Tibial artery (tissue), 4 donors: ENCODE results near the gene FRMD4A.

ENCODE experiments used
- DNase-seq, 2 donors: peaks; one replicate each; pipeline ENCODE4 v3.0.0-alpha.2; 2019
- H3K27ac ChIP-seq, 2 donors: fragments of 200-600 bp; sonication (generic) in 1 of 2; 1 replicate in 1 of 2; 2 replicates in 1 of 2; pipeline ENCODE4 v1.5.1; 2018 to 2019; ENCODE audit warnings: mild to moderate bottlenecking in 1 of 2
- H3K27me3 ChIP-seq, 2 donors: fragments of 200-600 bp; sonication (generic) in 1 of 2; one replicate each; pipeline versions ENCODE4 v1.5.1 to v1.6.0; 2016 to 2019
- H3K36me3 ChIP-seq, 3 donors: fragments of 200-600 bp; sonication (generic) in 2 of 3; one replicate each; pipeline ENCODE4 v1.5.1; 2016 to 2019; ENCODE audit warnings: mild to moderate bottlenecking in 2 of 3
- H3K4me1 ChIP-seq, 4 donors: fragments of 200-600 bp; sonication (generic) in 2 of 4; 1 replicate in 3 of 4; 2 replicates in 1 of 4; pipeline ENCODE4 v1.5.1; 2016 to 2019
- H3K4me3 ChIP-seq, 2 donors: fragments of 200-600 bp; sonication (generic) in 1 of 2; 1 replicate in 1 of 2; 2 replicates in 1 of 2; pipeline ENCODE4 v1.5.1; 2018 to 2019; ENCODE audit warnings: mild to moderate bottlenecking in 2 of 2
- H3K9me3 ChIP-seq, 3 donors: fragments of 200-600 bp; sonication (generic) in 1 of 3; one replicate each; pipeline ENCODE4 v1.5.1; 2016 to 2019
- intact Hi-C: fragments of 100-400 bp; cut with DNase I; formaldehyde crosslinking; loops from one replicate; pipeline ENCODE4 v1.15.0; 2023; ENCODE audit warnings: low total_unique reads
- TF ChIP-seq, protein P1 (sequence below), 2 experiments: fragments of 200-600 bp in 1 of 2; fragments of 450-650 bp in 1 of 2; IDR thresholded peaks; one replicate each; pipeline ENCODE4 v1.5.1; 2017 to 2019; ENCODE audit warnings: antibody characterized with exemption in 2 of 2, mild to moderate bottlenecking in 1 of 2, moderate library complexity in 1 of 2

FRMD4A gene

DNA sequence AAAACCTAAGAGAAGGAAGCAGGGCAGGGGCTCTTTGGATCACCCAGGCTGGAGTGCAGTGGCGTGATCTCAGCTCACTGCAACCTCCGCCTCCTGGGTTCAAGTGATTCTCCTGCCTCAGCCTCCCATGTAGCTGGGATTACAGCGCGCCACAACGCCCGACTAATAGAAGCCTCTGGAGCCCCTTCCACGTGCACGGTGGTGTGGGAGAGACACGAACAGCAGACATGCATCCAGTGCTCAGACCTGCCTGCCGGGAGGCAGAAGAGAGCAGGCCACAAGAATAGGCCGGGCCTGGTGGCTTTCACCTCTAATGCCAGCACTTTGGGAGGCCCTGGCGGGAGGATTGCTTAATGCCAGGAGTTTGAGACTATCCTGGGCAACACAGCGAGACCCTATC, 647.7 kb downstream of the FRMD4A start:
- Histone ChIP-seq H3K27ac (peak overlapping the region in 1 of 2 donors; percentile 76), H3K27me3 (no peaks in the 10 kb centered on the region), H3K4me1 (peaks cover 0 to 42% (median 32%) of the 10 kb centered on the region in 4 donors), H3K36me3 (peaks cover 0 to 20% (median 0%) of the 10 kb centered on the region in 3 donors), H3K4me3 (no peak overlapping the region), H3K9me3 (no peaks in the 10 kb centered on the region)
- DNase-seq, result no peak
- intact Hi-C loops, result no loop called here
- TF ChIP-seq, protein P1, sequence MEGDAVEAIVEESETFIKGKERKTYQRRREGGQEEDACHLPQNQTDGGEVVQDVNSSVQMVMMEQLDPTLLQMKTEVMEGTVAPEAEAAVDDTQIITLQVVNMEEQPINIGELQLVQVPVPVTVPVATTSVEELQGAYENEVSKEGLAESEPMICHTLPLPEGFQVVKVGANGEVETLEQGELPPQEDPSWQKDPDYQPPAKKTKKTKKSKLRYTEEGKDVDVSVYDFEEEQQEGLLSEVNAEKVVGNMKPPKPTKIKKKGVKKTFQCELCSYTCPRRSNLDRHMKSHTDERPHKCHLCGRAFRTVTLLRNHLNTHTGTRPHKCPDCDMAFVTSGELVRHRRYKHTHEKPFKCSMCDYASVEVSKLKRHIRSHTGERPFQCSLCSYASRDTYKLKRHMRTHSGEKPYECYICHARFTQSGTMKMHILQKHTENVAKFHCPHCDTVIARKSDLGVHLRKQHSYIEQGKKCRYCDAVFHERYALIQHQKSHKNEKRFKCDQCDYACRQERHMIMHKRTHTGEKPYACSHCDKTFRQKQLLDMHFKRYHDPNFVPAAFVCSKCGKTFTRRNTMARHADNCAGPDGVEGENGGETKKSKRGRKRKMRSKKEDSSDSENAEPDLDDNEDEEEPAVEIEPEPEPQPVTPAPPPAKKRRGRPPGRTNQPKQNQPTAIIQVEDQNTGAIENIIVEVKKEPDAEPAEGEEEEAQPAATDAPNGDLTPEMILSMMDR (IDR thresholded peaks at IDR 0.05), result no peak

DNA sequence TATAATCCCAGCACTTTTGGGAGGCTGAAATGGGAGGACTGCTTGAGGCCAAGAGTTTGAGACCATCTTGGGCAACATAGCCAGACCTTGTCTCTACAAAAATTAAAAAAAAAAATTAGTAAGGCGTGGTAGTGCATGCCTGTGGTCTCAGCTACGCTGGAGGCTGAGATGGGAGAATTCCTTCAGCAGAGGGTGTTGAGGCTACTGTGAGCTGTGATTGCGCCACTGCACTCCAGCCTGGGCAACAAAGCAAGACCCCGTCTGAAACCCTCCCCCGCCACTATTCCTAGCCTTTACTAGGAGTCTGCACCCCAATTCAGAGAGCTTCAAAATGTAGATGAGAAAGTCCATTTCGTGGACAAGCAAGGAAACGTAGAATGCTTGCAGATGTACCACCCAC, 648.8 kb downstream of the FRMD4A start:
- Histone ChIP-seq H3K36me3 (peaks cover 0 to 24% (median 4%) of the 10 kb centered on the region in 3 donors), H3K4me1 (peaks cover 0 to 40% (median 31%) of the 10 kb centered on the region in 4 donors), H3K4me3 (no peak overlapping the region), H3K27me3 (no peaks in the 10 kb centered on the region), H3K27ac (no peak overlapping the region), H3K9me3 (no peaks in the 10 kb centered on the region)
- TF ChIP-seq, protein P1 (IDR thresholded peaks at IDR 0.05), result no peak
- no peak for DNase-seq
- intact Hi-C loops, result no loop called here

DNA sequence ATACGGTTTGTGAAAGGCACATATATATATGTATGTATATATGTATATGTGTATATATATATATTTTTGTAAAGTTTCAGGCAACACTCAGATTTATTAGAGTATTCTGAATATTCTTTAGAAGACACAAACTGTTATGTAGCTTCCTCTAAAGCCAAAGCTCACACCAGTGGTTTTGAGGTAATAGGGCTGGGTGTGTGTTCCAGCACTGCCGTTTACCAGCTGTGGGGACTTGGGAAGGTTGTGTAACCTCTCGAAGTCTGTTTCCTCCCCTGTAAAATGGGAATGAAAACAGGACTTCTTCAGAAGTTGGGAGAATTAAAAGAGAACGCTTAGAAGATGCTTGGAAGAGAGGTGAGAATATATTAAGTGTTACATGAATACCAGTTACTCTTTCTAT, 649.2 kb downstream of the FRMD4A start:
- Histone ChIP-seq H3K27ac (no peak overlapping the region), H3K36me3 (peaks cover 0 to 29% (median 5%) of the 10 kb centered on the region in 3 donors), H3K27me3 (no peaks in the 10 kb centered on the region), H3K9me3 (no peaks in the 10 kb centered on the region), H3K4me3 (no peak overlapping the region), H3K4me1 (peaks cover 0 to 36% (median 28%) of the 10 kb centered on the region in 4 donors)
- intact Hi-C loops, result no loop called here
- no peak for DNase-seq
- TF ChIP-seq, protein P1 (IDR thresholded peaks at IDR 0.05), result no peak

DNA sequence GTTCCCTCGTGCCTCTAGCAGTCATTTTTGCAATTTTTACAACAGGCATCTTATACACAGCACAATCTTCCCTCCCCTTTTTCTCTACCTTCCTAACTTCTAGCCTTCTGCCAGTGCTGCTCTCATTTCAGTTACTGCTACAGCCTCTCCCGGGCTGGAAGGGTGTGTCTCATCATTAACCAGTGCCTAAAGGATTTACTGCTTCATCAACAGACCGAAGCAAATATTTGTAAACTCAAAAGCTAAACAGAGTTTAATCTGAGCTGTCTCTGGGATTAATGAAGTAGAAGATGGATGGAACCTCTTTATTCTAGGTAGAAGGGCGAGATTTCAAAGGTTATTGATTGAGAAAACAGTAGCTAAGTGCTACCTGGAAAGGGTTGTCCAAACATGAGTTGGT, 649.6 kb downstream of the FRMD4A start:
- intact Hi-C loops, result no loop called here
- H3K36me3 ChIP-seq, result peaks cover 0 to 29% (median 5%) of the 10 kb centered on the region in 3 donors
- no peaks in the 10 kb centered on the region for H3K9me3 ChIP-seq
- H3K27me3 ChIP-seq, result no peaks in the 10 kb centered on the region
- DNase-seq, result no peak
- H3K27ac ChIP-seq, result no peak overlapping the region
- H3K4me1 ChIP-seq, result peaks cover 0 to 32% (median 24%) of the 10 kb centered on the region in 4 donors
- TF ChIP-seq, protein P1 (IDR thresholded peaks at IDR 0.05), result no peak
- no peak overlapping the region for H3K4me3 ChIP-seq

DNA sequence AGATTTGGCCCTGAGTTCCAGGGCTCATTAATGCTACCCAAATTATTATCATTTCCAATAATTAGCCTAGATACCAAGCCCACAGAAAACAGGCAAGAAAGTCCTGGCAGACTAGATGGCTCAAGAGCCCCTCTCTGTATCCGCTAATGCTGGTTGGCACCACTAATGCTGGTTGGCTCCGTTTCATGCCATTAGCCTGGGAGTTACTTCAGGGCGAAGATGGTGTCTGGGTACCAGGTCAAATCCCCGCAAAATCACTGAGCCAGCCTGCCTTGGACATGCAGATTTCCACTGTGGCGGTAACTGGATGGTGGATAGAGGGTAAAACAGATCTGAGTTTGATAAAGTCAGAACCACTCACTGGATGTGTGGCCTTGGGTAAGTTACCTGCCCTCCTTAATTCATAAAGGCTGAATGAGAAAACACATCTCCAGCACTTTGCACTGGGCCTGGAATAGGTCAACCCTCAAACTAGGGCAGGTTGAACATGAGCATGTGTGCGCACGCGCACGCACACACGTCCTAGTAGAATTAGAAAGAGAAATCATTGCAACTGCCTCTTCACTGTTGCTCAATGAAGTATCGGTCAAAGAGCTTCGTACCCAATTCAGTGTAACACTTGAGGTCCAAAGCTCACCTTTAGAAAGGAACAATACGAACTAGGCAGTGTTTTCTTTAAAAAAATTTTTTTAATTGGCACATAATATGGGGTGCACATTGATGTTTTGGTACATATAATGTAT, 652.5 kb downstream of the FRMD4A start:
- TF ChIP-seq, protein P1 (IDR thresholded peaks at IDR 0.05), result no peak
- H3K9me3 ChIP-seq, result no peaks in the 10 kb centered on the region
- intact Hi-C loops, result no loop called here

More for the DNA sequence above, 652.5 kb downstream of the FRMD4A start:
- H3K4me1 ChIP-seq, result peaks cover 0 to 3% (median 0%) of the 10 kb centered on the region in 4 donors
- no peaks in the 10 kb centered on the region for H3K27me3 ChIP-seq
- no peak for DNase-seq
- H3K4me3 ChIP-seq, result no peak overlapping the region
- peaks cover 10 to 33% (median 10%) of the 10 kb centered on the region in 3 donors for H3K36me3 ChIP-seq
- no peak overlapping the region for H3K27ac ChIP-seq
